HL-60/S4 (cell line): ENCODE measurements around the gene PIK3R1.
"Not testable (repeated sequence)": the region's sequence is repeated elsewhere in the genome, so short reads cannot be mapped to it uniquely, and the experiment has no call there.

ENCODE experiments used
- in situ Hi-C: fragments of 300-500 bp; cut with MboI; formaldehyde crosslinking; loops from 2 replicates; pipeline ENCODE4 v1.14.3; 2022; ENCODE audit warnings: low sequenced_read_pairs

The PIK3R1 gene

DNA sequence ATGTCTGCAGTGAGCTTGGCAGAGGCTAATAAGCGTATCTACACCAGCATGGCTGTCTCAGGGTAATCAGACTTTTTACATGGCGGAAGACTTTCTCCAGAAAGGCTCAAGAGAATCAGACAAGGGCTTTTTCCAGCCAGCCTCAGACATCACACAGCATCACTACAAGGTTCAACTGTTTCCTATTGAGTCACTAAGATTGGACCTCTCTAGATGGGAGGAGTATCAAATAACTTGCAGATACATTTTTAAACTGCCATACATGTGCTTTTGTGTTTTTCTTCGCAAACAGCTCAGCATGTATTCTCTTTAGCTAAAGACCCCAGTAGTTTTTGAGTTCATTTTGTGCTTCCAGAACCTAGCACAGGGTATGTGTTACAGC is 22.9 kb upstream of the PIK3R1 start:
- in situ Hi-C loops, result no loop called here

DNA sequence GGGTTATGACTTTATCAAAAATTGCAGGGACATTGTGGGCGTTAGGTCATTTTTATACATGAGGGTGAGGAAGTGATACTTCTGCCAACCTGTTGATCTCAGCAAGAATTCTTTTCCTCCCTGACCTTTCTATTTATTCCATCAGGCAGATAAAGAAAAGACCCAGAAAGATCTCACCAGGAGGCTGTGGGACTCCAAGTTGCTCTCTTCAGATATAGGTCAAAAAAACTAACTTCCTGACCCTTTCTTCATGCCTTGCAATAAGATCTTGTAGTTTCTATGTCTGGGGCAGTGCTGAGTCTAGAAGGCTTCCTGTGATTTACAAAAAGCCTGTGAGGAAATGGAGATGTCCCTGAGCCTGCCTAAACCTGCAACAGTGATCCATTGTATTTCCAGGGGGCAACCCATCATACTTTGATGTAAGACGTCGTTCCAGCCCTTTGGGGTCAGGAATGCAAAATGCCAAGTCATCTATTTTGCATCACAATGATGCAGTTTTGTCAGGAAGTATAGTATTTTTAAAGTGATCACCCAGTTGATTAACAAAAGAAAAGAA is 22.0 kb upstream of the PIK3R1 start:
- in situ Hi-C loops, result no loop called here

DNA sequence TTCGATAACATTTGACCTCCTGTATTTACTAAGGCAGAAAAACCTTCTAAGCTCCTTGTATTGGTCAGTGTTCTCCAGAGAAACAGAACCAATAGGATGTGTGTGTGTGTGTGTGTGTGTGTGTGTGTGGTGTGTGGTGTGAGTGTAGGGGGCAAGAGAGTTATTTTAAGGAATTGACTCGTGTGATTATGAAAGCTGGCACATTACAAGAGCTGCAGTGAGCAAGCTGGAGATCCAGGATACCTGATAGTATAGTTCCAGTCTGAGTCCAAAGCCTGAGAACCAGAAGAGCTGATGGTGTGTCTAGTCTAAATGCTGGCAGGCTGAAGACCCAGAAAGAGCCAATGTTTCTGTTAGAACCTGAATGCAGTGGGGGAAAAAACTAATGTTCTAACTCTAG is 21.2 kb upstream of the PIK3R1 start:
- in situ Hi-C loops, result no loop called here

DNA sequence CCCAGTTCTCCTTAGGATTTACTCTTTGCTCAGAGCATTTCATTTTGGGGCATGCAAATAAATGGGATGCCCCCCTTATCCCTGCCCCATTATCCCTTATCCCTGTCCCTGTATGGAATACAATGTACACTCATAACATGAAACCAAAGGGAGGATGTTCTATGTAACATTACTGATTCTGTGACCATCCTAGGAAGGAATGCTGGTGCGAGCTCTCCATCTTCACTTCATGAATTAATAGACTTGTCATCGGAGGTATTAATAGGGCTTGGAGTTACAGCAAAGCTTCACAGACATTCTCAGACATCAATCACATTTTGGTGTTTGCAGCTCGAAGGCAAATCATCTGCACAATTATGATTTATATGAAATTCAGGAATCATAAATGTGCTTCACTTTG is 20.4 kb upstream of the PIK3R1 start:
- in situ Hi-C loops, result no loop called here

DNA sequence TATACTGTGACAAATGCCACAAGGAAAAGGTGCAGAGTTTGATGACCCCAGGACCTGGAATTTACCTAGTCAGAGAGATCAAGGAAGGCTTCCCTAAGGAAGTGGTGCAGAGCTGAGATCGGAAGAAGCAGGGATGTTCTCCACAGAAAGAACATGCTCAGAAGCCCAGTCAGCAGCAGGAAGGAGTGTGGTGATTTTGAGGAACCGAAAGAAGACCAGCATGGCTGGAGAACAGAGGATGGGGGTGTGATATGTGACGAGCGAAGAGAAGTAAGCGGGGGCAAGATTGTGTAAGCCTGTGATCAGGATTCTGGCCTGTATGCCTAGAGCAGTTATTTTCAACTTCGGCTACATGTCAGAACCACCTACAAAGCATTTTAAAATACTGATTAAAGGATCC is 18.7 kb upstream of the PIK3R1 start:
- in situ Hi-C loops, result no loop called here

DNA sequence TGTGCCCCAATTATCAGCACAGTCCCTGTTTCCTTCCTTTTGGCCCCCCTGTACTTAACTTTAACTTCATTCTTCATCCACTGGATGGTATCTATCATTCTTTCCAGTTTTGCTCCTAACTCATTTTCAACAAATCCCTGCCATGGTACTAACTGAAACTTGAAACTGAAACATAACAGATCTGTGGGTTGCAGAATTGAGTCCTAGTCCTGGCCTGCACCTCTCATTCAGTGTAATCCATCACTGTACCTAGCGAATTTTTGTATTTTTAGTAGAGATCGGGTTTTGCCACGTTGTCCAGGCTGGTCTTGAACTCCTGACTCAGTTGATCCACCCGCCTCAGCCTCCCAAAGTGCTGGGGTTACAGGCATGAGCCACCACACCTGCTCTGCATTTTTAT is 15.3 kb upstream of the PIK3R1 start:
- in situ Hi-C loops, result no loop called here

DNA sequence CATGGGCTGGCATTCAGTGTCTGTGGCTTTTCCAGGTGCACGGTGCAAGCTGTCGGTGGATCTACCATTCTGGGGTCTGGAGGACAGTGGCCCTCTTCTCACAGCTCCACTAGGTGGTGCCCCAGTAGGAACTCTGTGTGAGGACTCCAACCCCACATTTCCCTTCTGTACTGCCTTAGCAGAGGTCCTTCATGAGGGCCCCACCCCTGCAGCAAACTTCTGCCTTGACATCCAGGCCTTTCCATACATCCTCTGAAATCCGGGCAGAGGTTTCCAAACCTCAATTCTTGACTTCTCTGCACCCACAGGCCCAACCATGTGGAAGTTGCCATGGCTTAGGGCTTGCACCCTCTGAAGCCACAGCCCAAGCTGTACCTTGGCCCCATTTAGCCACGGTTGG is 4.9 kb upstream of the PIK3R1 start:
- in situ Hi-C loops, result not testable (repeated sequence)

DNA sequence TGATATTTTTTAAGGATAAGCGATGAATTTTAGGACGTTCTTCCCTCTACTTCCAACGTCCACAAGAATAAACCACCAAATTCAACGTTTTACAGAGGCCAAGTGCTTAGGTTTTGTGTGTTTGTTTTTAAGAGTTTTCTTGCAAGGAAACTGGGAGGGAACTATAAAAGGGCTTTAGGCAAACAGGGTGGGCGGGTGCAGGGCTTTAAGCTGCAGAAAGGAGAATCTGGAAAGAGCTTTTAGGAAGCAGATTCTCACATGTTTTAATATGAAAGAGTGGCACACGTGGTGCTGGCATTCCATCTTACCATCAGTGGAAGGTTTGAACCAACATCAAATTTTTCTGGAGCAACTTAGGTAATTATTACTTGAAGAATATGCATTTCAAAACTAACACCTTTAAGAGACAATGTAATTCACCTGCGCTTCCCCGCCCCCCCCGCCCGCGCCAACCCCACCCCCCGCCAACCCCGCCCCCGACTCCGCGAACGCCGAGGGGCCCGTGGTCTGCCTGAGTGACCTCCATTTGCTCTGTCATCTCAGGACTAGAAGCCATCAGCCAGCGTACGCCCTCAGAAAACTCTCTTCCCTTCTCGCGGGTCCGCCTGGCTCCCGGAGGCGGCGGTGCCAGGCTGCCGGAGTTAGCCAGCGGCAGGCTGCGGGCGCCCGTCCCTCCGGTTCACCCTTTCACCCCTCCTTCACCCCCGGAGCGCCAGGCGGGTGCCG is 911 bp upstream of the PIK3R1 start:
- in situ Hi-C loops, result no loop called here

DNA sequence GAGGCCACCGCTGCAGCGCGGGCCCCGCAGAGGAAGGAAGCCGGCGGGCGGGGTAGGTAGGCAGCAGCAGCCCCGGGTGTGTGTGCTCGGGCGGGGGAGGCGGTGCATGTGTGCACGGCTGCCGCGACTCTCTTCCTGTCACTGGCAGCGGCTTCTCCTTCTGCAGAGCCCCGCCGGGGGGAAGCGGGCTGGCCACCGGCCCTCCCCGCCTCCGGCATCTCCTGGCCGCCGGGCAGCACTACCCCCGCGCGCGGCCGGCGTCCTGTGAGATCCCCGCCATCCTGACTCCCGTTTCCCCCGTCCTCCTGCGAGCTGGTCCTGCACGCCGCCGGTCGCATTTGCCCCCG is 315 bp downstream of the PIK3R1 start:
- in situ Hi-C loops, result no loop called here

DNA sequence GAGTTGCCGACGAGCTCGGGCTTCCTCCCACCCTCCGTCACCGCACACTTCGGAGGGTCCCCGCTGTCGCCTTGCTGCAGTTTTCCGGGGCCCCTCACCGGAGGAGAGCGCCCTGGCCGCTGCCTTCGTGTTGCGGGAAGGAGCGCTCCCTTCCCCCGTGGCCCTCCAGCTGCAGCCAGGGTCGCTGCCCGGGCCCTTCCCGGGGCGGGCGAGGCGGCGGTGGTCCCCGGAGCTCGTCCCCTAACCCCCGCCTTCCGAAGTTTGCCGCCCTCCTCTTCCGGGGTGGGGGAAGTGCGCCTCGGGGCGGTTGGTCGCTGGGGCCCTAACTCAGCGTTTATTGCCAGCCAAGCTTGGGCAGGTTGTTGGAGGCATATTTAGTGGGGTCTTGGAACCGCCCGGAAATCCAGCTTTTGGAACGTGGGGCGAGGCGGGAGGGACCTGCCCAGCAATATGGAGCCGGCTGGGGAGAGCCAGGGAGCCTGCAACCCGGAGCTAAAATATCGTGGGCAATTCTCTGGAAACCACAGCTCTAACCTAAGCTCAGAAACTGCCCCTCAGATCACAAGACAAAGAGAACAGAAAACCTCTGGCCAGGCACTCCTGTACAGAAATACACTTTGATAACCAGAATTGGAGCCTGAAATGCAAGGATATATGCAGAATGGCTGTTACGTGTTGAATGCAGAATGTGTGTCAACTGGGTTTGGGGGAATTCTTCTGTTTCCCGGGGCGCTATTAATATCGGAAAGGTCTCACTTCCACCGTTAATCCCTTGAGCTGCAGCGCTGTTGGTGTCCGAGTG is 890 bp downstream of the PIK3R1 start:
- in situ Hi-C loops, result no loop called here

DNA sequence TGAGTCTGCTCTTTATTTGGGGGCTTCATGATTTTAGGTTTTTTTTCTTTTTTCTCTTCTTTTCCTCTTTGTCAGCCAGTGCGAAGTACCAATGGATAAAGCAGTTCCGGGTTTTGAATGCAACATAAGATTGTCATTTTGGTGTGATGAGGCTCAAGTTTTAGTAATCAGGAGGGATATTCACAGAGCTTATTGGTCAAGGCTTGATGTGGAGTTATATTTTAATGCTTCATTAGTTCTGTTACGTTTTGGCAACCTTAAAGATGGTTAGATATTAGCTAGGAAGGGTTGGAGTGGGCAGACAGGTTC is 1.4 kb downstream of the PIK3R1 start:
- in situ Hi-C loops, result no loop called here

DNA sequence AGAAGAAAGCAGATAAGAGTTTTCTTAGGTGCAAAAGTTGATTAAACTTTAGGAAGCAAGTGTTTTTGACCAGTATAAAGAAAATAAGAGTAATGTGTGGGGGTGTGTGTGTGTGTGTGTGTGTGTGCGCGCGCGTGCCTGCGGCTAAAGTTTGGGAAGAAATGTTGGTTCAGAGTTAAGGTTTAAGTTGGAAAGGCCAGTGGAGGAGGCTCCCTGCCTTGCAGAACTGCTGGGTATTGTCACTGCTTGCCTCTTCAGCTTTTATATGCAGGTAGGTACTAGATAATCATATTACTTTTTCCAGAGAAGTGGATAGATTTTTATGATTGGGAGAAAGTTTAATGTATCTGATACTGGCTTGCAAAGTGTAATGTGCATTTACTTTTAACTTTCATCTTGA is 2.0 kb downstream of the PIK3R1 start:
- in situ Hi-C loops, result no loop called here

DNA sequence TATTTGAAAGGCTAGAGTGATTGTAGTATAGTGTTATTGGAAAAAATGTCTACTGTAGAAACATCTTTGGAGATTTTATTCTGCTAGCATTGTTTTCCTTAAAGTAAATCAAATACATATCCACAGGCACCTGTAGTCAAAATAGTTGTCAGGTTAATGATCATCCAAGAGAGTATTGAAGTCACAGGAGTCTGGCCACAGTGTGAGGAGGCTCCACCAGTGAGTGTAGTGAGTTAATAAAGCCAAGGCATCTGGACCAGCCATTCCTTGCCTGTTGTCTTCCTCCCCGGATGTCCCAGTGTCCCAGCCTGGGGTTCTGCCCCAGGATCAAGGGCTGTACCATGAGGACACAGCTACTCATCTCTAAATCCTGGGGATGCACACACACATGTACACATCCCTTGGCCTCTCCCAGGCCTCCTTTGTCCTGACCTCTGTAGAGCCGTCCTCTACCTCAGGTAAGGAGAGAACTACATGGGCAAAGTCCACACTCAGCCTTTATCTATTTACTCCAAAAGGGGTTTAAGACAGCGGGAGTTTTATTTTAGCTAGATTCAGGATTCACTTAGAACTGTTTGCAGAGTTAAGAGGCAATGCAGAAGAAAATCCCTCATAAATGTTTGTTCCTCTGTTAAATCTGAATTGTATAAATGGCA is 3.7 kb downstream of the PIK3R1 start:
- in situ Hi-C loops, result no loop called here

DNA sequence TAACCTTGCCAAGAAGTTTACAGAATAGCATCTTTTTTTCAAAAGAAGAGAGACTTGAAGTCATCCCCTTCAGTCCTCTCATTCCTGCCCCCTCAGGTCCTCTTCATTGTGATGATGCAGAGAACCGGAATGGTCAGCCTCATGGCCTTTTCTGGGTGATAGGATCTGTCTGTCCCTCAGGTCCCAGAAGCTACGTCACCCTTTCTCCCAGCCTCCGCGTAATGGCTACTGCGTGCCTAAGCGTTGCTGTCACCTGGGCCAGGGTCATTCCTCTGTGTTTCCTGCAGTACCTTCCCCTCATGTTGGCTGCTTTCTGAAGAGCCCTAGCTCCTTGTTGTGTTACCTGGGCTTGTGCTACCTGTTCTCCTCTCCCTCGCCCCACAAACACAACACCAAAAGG is 4.7 kb downstream of the PIK3R1 start:
- in situ Hi-C loops, result no loop called here

DNA sequence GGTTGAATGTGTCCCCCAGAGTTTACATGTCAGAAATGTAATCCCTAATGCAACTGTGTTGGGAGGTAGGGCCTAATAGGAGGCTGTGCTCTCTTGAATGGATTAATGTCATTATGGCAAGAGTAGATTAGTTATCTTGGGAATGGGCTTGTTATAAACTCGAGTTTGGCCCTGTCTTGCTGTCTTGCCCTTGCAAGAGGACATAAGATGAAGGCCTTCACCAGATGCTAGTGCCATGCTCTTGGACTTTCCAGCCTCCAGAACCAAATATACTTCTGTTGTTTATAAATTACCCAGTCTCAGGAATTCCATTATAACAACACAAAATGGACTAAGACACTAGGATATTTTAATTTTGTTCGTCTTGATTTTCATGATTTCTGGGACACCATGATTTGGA is 5.4 kb downstream of the PIK3R1 start:
- in situ Hi-C loops, result no loop called here

DNA sequence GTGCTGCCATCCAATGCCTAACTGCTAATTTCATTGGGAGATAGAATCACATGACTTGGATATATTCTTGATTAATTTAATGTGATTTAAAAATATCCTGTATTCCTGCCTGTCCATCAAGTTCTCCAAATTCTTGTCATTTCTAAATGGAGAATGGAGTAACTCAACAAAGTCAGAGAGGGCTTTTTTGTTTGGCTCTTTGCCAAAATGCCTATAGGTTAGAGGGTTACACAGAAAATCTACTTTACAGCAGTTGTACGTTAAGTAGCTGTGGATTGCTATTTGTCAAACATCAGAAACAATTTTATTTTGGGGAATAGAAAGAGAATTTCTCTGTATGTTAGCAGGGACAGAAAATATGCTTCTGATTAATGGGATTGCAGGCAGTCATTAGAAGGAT is 5.9 kb downstream of the PIK3R1 start:
- in situ Hi-C loops, result no loop called here

DNA sequence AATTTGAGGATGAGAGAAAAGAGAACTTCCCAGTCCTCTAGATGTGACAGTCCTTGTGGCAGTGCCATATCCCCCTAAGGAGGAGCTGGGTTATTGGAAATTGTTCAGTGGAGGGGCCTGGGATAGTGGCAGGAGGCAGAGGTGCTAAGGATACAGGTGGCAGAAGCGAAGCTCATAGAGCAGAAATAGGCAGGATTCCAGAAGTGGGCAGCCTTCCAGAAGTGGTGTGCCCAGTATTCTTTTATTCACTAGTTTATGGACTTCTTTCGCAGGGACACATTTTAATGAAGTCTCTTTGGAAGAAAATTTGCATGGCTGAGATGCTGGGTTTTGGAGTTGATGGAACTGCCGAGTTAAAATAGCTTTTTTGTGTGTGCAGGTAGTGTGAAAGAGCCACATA is 6.8 kb downstream of the PIK3R1 start:
- in situ Hi-C loops, result no loop called here

DNA sequence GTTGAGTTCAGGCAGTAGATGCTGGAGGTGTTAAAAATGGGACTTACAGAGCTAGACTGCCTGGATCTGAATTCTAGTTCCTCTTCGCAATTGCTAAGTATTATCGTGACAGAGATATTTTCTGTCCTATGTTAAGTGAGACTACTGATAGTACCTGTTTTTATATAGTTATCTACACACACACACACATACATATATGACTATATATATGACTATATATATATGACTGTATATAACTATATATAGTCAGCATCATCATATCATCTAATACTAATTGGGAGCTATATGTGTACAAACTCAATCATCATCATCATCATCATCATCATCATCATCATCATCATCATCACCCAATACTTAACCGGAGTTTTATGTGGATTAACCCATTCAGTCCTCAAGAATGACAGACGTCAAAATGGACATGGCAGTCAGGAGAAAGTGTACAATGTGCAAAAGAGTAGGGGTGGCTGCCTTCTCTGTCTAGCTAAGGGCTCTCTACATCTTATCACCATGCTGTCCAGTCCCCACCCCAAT is 7.3 kb downstream of the PIK3R1 start:
- in situ Hi-C loops, result no loop called here

DNA sequence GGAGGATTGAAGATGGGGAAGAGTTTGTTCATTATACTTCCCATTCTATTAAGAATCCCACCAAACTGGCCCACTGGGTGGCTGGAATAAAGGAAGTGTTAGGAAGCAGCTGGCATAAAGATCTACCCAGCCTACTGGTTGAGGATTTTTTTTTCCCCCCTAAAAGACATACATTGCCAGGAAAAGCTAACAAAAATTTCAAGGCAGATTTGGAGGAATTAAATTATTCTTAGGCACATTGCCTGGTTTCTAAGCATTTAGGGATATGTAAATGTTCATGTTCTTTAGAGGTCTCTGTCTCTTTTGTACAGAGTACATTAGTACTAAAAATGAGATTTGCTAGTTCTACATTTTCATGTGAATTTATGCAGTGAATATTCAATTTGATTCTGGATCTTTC is 8.3 kb downstream of the PIK3R1 start:
- in situ Hi-C loops, result no loop called here

DNA sequence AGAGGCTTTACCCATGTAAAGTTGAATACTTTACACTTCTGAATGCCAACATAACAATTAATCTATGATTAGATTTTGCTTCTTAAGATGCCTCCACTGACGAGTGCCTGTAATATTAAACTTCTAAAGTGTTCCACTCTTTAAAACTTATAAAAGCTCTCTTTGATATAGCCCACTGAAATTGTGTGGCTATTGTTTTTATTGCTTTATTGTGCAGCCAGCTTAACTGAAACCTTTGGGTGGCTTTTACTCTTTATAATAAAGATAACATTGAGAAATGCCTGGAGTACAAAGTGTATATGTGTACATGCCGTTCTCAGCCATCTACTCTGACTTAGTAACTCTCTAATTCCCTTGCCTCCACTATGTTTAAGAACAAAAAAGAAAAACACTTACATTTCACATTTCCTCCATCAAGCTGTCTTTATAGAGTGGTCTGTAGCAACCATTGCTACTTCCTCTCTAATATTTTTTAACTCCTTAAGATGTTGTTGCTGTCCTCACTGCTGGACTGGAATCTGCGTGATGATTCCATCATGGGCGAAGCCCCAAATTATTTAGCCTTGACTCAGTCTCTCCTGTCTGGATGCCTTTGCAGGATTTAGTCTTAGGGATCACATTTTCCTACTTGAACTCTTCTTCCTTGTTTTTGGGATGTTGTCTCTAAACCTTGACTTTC is 9.1 kb downstream of the PIK3R1 start:
- in situ Hi-C loops, result no loop called here

DNA sequence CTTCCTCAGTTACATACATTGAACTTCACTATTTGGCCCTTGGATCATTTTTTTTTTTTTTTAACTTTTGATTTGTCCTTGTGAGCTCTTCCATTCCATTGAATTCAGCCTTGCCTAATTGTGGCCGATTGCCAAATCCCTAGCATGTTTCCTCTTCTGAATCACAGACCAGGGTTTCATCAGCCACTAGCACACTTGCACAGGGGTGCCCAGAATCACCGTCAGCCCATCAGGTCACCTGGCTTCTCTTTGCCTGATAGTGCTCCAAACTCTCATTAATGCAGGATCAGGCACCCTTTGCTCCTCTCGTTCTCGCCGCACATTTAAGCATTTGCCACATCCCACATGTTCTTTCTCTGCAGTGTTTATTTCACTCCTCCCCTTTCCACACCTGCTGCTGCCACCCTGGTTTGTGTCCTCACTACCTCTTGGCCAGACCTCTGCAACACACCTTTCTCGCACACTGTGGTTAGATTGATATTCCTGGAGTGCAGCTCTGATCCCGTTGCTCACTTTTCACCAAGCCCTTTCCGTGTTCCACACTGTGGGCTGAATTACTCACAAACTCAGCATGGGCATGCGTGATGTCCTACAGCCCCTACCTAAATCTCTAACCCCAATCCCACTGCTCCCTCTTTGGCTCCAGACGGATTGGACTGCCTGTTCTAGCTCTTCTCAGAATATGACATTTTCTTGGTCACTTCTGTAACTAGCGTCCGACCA is 9.8 kb downstream of the PIK3R1 start:
- in situ Hi-C loops, result no loop called here
